NCI-H1092 treated with DMSO at 0.1 percent for 48 hours (cell line): Measurements from ENCODE around the gene CD7.

Experiments
- DNase-seq: peaks from one replicate; lab custom pipeline; 2025; lab: John Stamatoyannopoulos, UW

CD7 gene

DNA sequence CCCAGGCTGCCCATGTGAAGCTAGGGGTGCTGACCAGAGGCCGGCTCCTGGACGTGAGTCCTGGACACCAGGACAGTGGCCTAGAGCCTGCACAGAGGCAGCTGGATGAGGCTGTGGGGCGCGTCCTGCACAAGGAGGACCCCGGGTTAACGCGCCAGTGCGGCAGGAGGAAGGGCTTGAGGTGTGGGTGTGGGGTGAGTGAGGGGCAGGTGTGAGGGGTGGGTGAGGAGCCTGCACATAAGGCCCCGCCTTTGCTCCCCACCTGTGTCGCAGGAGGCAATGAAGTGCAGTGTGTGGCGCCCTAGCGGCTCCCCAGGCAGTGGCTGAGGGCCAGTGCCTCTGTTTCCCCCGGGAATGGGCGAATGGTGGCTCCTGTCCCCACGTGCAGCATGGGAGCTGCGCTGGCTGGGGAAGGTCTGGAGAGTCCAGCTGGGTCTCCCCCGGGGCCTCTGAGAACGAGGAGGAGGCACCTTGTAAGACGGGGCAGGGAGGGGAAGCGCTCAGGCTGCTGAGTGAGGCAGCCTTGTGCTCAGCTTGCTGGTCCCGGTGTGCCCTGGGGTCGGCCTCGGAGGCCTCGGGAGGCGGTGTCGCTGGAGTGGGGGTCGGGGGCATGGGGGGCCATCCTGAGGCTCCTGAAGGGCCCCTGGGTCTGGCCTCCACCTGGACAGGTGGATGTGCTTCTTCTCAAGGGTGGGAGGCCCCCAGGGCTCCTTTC lies 3.2 kb downstream of the CD7 start:
- no peak for DNase-seq

DNA sequence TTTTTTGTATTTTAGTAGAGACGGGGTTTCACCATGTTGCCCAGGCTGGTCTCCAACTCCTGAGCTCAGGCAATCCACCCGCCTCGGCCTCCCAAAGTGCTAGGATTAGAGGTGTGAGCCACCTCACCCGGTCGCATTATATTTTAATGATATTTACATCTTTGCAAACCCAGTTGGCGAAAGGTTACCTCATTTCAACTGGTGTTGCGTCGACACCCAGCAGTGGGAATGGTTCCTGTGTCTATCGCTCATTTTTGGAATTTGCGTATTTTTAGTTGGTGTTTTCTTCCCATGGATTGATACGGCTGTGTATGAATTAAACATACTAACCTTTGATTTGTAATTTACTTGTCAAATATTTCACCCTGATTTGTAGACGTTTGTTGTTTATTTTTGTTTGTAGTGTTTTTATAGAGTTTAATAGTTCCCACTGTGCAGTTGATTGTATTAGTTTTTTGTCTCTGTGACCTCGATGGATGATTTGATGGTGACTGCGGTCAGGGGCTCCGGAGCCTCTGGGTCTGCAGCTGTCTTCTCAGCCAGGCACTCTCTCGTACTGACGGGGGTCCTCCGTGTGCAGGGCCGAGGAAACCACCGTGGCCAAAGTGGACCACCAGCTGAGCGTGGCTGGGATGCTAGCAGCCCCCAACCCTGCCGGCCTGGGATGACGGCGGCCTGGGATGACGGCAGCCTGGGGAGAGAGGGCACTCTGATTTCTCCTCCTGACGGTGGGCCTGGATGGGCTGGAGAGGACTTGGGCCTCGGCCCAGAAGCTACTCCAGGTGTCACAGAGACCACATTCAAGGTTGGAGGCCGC lies 4.0 kb downstream of the CD7 start:
- DNase-seq, result no peak

DNA sequence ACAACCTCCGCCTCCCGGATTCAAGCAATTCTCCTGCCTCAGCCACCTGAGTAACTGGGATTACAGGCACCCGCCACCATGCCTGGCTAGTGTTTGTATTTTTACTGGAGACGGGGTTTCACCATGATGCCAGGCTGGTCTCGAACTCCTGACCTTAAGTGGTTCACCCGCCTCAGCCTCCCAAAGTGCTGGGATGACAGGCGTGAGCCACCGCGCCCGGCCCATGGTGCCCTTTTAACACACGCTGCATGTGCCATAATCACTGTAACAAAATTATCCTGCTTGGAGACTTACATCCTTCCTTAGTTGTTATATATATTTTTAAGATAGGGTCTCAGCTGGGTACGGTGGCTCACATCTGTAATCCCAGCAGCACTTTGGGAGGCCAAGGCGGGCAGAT lies 5.4 kb downstream of the CD7 start:
- no peak for DNase-seq

DNA sequence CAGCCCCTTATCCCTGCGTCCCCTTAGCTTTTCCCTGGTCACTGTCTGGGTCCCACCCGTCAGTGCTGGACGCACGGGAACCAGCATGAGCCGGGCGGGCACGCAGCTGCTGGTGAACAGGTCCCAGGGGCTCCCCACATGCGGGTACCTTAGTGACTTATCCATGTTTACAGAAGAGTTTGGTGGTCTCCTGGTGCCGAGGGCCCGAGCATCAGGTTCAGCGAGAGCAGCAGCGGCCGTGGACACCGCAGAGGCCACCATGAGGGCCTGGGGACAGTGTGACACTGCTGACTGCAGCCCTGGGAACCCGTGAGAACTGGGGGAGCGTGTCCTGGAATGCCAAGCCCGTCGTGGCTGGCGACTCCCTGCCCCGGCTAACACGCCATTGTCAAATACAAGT lies 6.5 kb downstream of the CD7 start:
- DNase-seq, result no peak

GRCh38 chr17:82309656-82310570 lies 7.5 kb downstream of the CD7 start:
- no peak for DNase-seq

GRCh38 chr17:82305727-82306300 lies 11.6 kb downstream of the CD7 start:
- DNase-seq, result no peak

DNA sequence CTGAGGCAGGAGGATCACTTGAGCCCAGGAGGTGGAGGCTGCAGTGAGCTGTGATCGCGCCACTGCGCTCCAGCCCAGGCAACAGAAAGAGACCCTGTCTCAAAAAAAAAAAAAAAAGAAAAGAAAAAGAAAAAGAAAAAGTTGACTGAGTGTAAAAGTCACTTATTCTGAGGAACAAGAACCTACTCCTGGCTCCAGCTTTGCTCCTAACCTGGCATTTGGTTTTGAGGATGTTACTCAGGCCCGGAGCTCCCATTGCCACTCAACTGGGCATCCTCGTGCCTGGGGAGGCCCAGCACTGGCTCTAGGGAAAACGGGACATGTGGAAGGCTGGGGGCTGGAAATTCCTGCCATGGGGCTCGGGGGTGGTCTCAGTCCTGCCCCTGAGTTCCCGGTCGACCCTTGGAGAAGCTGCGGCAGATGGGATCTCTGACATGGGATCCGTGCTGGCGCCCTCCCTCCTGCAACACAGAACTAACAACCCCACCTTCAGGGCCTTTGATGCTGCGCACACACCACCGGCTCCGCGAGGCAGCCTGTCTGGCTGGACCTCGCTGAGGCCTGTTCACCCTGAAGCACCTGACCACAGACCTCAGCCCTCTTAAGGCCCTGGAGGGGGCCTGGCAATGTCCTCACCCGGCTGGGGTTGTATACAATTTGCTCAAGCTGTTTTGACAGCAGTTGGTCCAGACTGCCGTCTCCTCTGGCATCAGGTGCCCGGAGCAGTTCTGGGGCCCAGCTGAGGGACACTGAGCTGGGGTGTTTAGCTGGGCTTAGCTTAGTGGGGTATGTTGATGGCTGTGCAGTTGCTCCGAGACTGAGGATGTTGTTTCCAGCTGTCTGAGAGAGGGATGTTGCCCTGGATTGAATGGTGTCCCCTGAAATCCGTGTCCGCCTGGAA lies 12.3 kb downstream of the CD7 start:
- no peak for DNase-seq

GRCh38 chr17:82303944-82304808 lies 13.2 kb downstream of the CD7 start:
- DNase-seq, result no peak

DNA sequence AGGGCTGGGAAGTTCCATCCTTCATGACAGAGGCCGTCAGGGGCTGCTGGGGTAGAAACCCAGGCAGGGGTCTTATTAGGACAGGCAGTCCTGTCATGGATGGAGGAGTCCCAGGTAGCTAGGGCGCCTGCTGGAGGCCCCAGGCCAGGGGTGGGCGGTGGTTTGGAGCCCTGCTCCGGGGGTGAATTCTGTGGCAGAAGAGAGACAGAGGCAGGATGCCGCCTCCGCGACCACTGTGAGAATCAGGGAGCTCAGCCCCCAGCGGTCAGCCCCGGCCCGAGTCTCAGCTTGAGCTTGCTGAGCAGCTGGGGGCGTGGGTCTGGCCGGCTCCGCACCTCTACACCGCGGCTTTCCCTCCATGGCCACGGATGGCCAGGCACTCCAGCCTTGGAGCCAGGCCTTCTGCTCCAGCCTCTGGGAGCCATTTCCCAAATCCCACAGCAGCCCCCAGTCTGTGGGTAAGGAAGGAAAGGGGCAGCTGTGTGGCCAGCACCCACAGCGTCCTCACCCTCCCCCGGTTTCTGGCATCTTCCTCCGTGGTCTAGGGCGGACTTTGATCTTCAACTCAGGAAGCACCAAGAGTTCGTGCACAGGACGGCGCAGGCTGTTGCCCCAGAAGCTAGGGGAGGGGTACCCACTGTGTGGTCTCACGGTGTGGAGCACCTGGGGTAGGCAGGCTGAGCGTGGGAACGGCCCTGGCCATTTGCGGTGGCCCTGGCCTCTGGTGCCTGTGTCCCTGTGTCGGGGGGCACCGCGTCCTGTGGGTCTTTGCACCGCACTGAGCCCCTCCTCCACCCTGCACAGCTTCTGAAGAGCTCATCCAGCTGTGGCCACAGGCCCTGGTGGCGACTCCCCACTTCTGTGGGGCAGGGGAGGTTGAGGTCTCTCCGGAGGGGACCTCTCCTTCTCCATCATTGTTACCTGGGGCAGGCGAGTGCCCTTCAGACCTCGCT lies 14.1 kb downstream of the CD7 start:
- DNase-seq, result no peak

DNA sequence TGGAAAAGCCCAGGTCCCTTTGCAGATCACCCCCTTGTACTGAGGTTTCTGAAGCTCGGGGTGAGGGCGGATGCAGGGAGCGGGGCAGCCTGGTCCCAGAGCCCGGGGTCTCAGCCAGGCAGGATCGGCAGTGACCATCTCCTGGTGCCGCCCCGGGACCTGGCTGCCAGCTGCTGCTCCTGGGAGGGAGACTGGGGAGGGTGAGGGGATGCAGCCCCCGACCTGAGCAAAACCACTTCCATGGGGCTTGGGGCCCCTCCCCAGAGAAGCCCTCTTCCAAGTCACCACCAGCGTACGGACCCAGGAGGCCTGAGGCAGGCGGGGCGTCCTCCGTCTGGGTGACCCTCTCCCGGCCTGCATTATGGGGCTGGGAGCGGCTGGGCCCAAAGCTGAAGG lies 14.8 kb downstream of the CD7 start:
- DNase-seq, result no peak

DNA sequence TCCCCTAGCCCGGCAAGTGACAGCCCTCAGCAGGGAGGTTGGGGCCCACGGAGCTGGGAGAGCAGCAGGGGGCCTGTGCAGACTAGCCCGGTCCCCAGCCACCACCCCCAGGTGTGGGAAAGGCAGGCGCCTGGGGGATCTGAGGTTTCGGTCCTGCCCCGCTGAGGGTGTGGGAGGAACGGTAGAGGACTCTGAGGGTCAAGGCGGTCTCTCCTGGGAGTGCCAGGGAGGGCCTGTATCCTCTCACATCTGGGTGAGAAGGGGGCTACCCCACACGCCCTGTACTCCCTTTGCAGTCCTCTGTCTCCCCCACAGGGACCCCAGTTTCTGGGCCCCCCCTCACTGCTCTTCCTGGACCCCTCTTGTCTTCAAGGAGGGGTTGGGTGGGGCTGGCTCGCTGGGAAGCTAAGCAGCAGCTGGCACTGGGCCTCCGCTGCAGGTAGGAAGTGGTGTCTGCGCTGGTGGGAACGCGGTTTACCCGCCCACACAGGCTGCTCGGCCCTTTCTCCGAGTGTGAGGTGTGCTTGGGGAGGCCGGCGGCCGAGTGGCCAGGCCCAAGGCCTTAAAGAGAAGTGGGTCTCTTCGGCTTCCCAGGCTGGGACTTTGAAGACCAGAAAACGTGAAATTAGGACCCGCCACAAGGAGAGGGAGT lies 15.4 kb downstream of the CD7 start:
- DNase-seq, result no peak

GRCh38 chr17:82301300-82301915 lies 16.0 kb downstream of the CD7 start:
- no peak for DNase-seq

DNA sequence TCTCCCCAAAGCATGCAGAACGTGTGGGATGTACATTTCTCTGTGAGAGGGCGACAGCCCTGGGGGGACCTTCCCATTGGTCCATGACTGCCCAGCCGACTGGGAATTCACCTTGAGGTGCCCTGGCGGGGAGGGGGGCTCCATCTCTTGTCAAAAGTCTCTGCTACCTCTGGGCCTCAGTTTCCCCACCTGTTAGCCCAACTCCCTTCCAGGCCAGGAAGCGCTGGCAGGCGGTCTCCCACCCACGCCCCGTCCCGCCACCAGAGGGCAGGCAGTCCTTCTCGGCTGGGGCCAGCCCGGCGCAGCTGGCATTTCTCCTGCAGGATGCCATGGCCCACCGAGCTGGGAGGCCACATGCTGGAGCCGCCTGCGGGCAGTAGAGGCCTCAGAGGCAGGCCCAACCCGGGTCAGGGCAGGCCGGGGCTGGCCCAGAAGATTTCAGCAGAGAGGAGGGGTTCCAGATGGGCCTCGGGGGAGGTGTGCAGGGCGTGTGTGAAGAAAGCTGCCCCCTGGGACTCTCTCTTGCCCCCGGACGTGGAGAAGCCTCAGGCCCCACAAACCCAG lies 16.6 kb downstream of the CD7 start:
- no peak for DNase-seq

- no peak for DNase-seq
Measured at GRCh38 chr17:82300228-82300627, 17.2 kb downstream of the CD7 start.

- DNase-seq, result no peak
Measured at GRCh38 chr17:82299452-82299851, 18.0 kb downstream of the CD7 start.

DNA sequence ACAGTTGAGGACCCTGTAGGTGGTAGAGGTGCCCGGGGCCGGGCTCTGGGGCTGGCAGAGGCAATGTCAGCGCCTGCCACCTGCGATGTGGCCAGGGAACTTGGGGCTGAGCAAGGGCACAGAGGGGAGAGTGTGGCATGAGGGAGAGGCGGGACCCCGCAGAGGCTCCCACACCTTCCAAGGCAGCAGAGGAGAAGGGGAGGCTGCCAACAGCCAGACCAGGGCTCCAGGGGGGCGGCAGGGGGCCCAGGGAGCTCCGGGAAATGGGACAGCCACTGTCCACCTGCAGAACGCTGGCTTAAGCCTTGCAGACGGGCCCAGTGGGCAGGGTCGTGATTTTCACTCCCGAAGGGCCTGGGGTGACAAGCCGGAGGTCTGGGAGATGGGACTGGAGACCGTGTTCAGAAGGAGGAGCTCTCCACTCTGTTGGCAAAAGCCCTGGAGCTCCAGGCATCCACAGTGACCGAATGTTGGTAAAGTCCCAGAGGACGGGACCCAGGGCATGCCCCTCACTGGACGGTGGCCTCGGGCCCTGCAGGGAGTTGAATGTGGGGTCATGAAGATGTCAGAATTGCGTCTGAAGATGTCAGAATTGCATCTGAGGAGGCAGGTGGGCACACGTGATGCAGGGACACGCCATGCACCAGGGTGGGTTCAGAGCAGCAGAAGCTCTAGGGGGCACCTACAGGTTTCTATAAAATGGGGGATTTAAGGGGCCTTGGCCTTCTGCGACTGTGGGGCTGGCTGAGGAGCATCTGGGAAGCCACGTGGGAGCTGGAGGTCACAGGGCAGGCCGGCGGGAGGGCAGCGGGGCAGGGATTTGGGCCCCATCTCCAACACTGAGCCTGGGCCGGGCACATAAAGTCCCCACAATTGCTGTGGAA lies 18.6 kb downstream of the CD7 start:
- no peak for DNase-seq
